Lung microvascular endothelial cell (primary cell): ENCODE results near the gene ACAA1. TPM values are rescaled to one million over a fixed set of nuclear protein-coding genes. Genes with fewer than 3 reads are reported as not detected.
"Not testable (repeated sequence)": the region's sequence is repeated elsewhere in the genome, so short reads cannot be mapped to it uniquely, and the experiment has no call there.

Source experiments
- DNase-seq, 2 donors: peaks; one replicate each; pipeline versions ENCODE4 v3.0.0 to v3.0.0-alpha.2; 2010; ENCODE audit warnings: low read depth in 2 of 2
- total RNA-seq: library from RNA; depleted of rRNA; stranded (reverse); fragments of >200 nt; gene quantifications from 2 replicates; pipeline ENCODE4 v1.2.1, GENCODE V29; 2014

Gene ACAA1
- total RNA-seq, 1 donor from 2014 or later: 32.9 TPM

- no peak for DNase-seq
Observed at GRCh38 chr3:38083871-38084333, 53.0 kb downstream of the ACAA1 start.

GRCh38 chr3:38083254-38083653 lies 53.7 kb downstream of the ACAA1 start:
- DNase-seq: not testable (repeated sequence)

GRCh38 chr3:38082296-38082695 lies 54.6 kb downstream of the ACAA1 start:
- not testable (repeated sequence) for DNase-seq

GRCh38 chr3:38077073-38077472 lies 59.9 kb downstream of the ACAA1 start:
- not testable (repeated sequence) for DNase-seq

Other genes with a start within 250 kb of the ACAA1 start
- 2.8 and 3.1 TPM in 2 replicates for gene VILL, start 146.3 kb downstream of the ACAA1 start, total RNA-seq
- 11.1 and 13.7 TPM in 2 replicates for gene PLCD1, start 107.5 kb downstream of the ACAA1 start, total RNA-seq
- gene DLEC1, start 97.9 kb downstream of the ACAA1 start, total RNA-seq: not detected in 2 replicates
- 13.1 and 13.9 TPM in 2 replicates for gene MYD88, start 1.5 kb upstream of the ACAA1 start, total RNA-seq
- gene OXSR1, start 28.4 kb upstream of the ACAA1 start, total RNA-seq: 24.0 and 32.1 TPM in 2 replicates
- gene SLC22A13, start 128.7 kb upstream of the ACAA1 start, total RNA-seq: under 0.01 TPM in 2 replicates
- gene SLC22A14, start 145.2 kb upstream of the ACAA1 start, total RNA-seq: not detected in 2 replicates
- gene XYLB, start 209.7 kb upstream of the ACAA1 start, total RNA-seq: 1.3 and 1.8 TPM in 2 replicates